A673 (cell line): ENCODE data around the gene CENPA. TPM values are rescaled to one million over a fixed set of nuclear protein-coding genes. Genes with fewer than 3 reads are reported as not detected.

Experiments used
- BruUV-seq: library from RNA; stranded (reverse); fragments of 400-500 nt; replicated peaks from 2 replicates; lab custom pipeline; 2021; lab: Mats Ljungman, UMichigan
- CTCF ChIA-PET: fragments of 300-600 bp; sonication (Branson Sonifier 250); formaldehyde crosslinking; loops from one replicate; lab custom pipeline; 2022; ENCODE audit warnings: antibody characterized with exemption; lab: Charles Lee
- POLR2A ChIA-PET: fragments of 300-600 bp; sonication (Branson Sonifier 250); formaldehyde crosslinking; loops from one replicate; lab custom pipeline; 2022; ENCODE audit warnings: antibody characterized with exemption; ENCODE audit not compliant: low non-redundant PET; lab: Charles Lee
- DNase-seq: peaks from one replicate; pipeline ENCODE4 v3.0.0-alpha.2; 2015; ENCODE audit warnings: low spot score
- H3K27ac ChIP-seq: fragments of 200-600 bp; sonication (generic); 2 replicates; pipeline ENCODE4 v1.5.1; 2016; ENCODE audit warnings: mixed run types, low read depth, mild to moderate bottlenecking, mixed read lengths, antibody characterized with exemption, low read length; ENCODE audit not compliant: poor library complexity, severe bottlenecking
- H3K27me3 ChIP-seq: fragments of 200-600 bp; sonication (generic); replicated peaks from 2 replicates; pipeline ENCODE4 v1.6.1; 2017; ENCODE audit warnings: mixed run types, low read depth, mild to moderate bottlenecking, mixed read lengths, antibody characterized with exemption, low read length; ENCODE audit not compliant: insufficient read depth, poor library complexity
- H3K36me3 ChIP-seq: fragments of 200-600 bp; sonication (generic); 2 replicates; pipeline ENCODE4 v1.6.1; 2016; ENCODE audit warnings: mixed run types, mild to moderate bottlenecking, mixed read lengths, antibody characterized with exemption, low read length; ENCODE audit not compliant: insufficient read depth, poor library complexity, severe bottlenecking
- H3K4me1 ChIP-seq: fragments of 200-600 bp; sonication (generic); 2 replicates; pipeline ENCODE4 v1.6.1; 2017; ENCODE audit warnings: mixed run types, mild to moderate bottlenecking, mixed read lengths, antibody characterized with exemption, low read length; ENCODE audit not compliant: insufficient read depth, poor library complexity, severe bottlenecking
- H3K4me3 ChIP-seq: fragments of 200-600 bp; sonication (generic); 2 replicates; pipeline ENCODE4 v1.5.1; 2016; ENCODE audit warnings: low read depth, mixed run types, mild to moderate bottlenecking, mixed read lengths, low read length; ENCODE audit not compliant: poor library complexity, severe bottlenecking
- H3K9me3 ChIP-seq: fragments of 200-600 bp; sonication (generic); 2 replicates; pipeline ENCODE4 v1.6.1; 2016; ENCODE audit warnings: mixed run types, low read depth, mild to moderate bottlenecking, mixed read lengths, antibody characterized with exemption, low read length; ENCODE audit not compliant: poor library complexity, severe bottlenecking
- CTCF ChIP-seq: fragments of 300-800, 200-600 bp; sonication (generic); conservative IDR thresholded peaks from 2 replicates; pipeline ENCODE4 v1.5.1; 2017; ENCODE audit warnings: low read depth, mild to moderate bottlenecking, antibody characterized with exemption, low read length, moderate library complexity, mixed read lengths
- EZH2 ChIP-seq: fragments of 200-600 bp; sonication (generic); IDR thresholded peaks from 2 replicates; pipeline ENCODE4 v1.6.1; 2017; ENCODE audit warnings: borderline replicate concordance, low read depth, mild to moderate bottlenecking, mixed read lengths, antibody characterized with exemption, low read length; ENCODE audit not compliant: poor library complexity, severe bottlenecking
- intact Hi-C: fragments of 100-400 bp; cut with micrococcal nuclease; formaldehyde crosslinking; loops from one replicate; pipeline ENCODE4 v1.10.0; 2022; ENCODE audit not compliant: unreplicated experiment
- total RNA-seq: library from RNA; stranded (reverse); gene quantifications from 2 replicates; pipeline ENCODE4 v1.2.3, GENCODE V29; 2021

The CENPA gene
- total RNA-seq, 1 experiment from 2014 or later: 59.2 TPM

GRCh38 chr2:26764078-26764887 lies 21.6 kb upstream of the CENPA start, which contains the start of gene SLC35F6:
Gene SLC35F6 (plus strand): TSS chr2:26764284. CDS start chr2:26764350, 66 bp downstream.
- intact Hi-C loops: no loop called here

GRCh38 chr2:26764906-26765305 lies 20.9 kb upstream of the CENPA start:
- Histone ChIP-seq H3K27ac (peak overlapping the region; percentile 89), H3K27me3 (no peaks in the 10 kb centered on the region), H3K4me1 (peaks cover 10% of the 10 kb centered on the region), H3K9me3 (no peaks in the 10 kb centered on the region), H3K36me3 (no peaks in the 10 kb centered on the region), H3K4me3 (peak overlapping the region; percentile 98)
- no peak for TF ChIP-seq EZH2
- TF ChIP-seq CTCF: no peak
- POLR2A ChIA-PET: no interaction called here
- intact Hi-C loops: no loop called here
- TSS peak; percentile 44 for BruUV-seq
- CTCF ChIA-PET: no interaction called here
- DNase-seq: no peak

More at GRCh38 chr2:26764078-26764887, 21.6 kb upstream of the CENPA start, which contains the start of gene SLC35F6:
- no peaks in the 10 kb centered on the region for H3K36me3 ChIP-seq
- H3K9me3 ChIP-seq: no peaks in the 10 kb centered on the region
- DNase-seq: peak; percentile 90
- ChIA-PET POLR2A (interaction anchor here (0.7 kb wide), 1 partner anchor 75 kb away, joined by 7 read pairs; no protein-coding TSS in a partner anchor), CTCF (no interaction called here)
- no TSS peak for BruUV-seq
- peak within 1 kb of the TSS; percentile 89 for H3K27ac ChIP-seq
- peak within 1 kb of the TSS; percentile 98 for H3K4me3 ChIP-seq
- TF ChIP-seq CTCF (no peak), EZH2 (no peak)
- H3K27me3 ChIP-seq: no peaks in the 10 kb centered on the region
- H3K4me1 ChIP-seq: peaks cover 10% of the 10 kb centered on the region

GRCh38 chr2:26765475-26766200 lies 20.2 kb upstream of the CENPA start:
- no peaks in the 10 kb centered on the region for H3K27me3 ChIP-seq
- H3K4me3 ChIP-seq: peak overlapping the region; percentile 98
- BruUV-seq: no TSS peak
- DNase-seq: no peak
- intact Hi-C loops: no loop called here
- ChIA-PET CTCF (no interaction called here), POLR2A (no interaction called here)
- H3K36me3 ChIP-seq: no peaks in the 10 kb centered on the region
- peak overlapping the region; percentile 89 for H3K27ac ChIP-seq
- peaks cover 10% of the 10 kb centered on the region for H3K4me1 ChIP-seq
- TF ChIP-seq EZH2 (no peak), CTCF (no peak)
- H3K9me3 ChIP-seq: no peaks in the 10 kb centered on the region
